ENCODE data around the gene GGACT.

GGACT gene

DNA sequence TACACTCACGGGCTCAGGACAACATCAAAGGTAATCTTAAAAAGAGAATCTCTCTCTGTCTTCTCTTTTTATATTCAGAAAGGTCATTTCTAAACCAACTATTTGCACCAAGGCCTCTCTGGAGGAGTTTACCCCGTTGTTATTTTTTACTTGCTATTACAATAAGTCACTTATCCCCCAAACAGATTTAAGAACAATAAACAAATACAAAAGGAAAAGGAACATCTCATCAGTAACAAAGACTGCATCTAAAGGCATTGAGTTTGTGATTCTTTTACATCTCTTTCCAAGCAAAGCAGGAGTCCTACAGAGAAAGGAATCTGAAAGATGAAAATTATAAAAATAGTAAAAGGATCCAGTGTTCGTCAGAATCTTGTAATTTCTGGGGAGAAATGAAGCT, 75.4 kb downstream of the GGACT start:
- no peak for DNase-seq (ENCODE audit: low read depth)

DNA sequence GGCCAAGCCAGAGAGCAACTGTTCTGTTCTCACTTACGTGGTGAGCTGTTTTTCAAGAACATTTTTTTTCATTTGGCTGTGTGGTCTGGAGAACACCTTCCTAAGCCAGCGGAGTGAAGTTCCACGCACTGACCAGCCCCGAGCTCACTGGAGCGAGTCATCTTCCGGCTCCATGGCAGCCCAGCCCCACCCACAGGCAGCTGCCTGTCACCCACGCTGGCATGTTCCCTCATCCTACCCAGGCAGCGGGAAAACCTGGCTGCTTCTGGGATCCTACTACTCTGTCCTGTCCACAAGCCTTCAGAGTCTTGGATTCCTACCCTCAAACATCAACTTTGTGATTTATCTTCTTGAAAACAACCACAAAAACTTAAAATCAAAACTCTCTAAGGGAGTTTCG, 76.2 kb downstream of the GGACT start:
- no peak for DNase-seq (ENCODE audit: low read depth)

- DNase-seq (ENCODE audit: low read depth) = no peak
Observed at GRCh38 chr13:100511466-100511865, 77.1 kb downstream of the GGACT start.

DNA sequence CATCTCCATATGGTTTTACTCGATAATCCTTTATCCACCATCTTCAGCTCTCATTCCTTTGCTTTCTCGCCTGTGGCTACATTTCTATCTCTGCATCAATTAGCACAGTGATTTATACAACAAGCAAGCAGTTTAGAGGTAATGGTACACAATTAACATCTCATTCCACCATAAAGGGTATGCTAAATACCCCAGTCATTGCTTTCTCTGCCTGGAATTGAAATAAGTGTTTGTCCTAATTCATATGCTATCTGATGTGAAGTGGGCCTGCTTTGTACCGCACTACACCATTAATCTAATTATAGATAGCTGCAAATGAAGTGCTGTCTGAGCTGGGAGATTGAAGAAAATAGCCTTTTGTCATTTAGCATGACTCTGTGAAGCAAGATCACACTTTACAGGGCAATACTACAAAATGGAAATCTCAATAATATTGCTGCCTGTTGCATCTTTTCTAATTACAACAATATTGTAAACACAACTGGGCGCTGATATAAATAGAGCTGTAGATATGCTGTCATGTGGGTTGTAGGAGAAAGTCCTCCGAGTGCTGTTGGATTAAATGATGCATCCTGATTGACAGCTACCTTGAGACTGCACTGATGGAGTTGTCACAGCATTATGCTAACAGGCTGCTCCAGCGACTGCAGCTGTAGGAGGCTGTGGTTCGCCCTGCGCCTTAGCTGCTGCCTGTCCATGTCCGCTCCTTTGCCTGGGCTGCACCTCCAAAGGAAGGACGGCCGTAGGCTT, 78.2 kb downstream of the GGACT start:
- no peak for DNase-seq (ENCODE audit: low read depth)

DNA sequence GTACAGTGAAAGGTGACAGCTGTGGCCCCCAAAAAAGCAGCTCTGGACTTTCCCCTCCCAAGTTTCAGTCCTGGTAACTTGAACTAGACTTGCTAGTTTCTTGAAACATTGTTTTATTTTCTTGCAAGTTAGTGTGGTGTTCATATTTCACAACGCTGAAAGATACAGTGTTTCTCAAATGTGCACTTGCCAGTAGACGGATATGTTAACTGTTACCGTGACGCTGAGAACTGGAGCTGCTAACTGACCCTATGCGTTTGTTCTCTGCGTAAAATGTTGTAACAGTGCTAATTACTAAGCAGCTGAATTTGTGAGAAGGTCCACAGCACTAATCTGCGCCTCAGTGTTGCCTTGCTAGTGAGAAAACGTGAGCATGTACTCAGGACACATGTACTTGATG, 79.6 kb downstream of the GGACT start:
- no peak for DNase-seq (ENCODE audit: low read depth)

GRCh38 chr13:100508455-100508854, 80.1 kb downstream of the GGACT start:
- no peak for DNase-seq (ENCODE audit: low read depth)

DNA sequence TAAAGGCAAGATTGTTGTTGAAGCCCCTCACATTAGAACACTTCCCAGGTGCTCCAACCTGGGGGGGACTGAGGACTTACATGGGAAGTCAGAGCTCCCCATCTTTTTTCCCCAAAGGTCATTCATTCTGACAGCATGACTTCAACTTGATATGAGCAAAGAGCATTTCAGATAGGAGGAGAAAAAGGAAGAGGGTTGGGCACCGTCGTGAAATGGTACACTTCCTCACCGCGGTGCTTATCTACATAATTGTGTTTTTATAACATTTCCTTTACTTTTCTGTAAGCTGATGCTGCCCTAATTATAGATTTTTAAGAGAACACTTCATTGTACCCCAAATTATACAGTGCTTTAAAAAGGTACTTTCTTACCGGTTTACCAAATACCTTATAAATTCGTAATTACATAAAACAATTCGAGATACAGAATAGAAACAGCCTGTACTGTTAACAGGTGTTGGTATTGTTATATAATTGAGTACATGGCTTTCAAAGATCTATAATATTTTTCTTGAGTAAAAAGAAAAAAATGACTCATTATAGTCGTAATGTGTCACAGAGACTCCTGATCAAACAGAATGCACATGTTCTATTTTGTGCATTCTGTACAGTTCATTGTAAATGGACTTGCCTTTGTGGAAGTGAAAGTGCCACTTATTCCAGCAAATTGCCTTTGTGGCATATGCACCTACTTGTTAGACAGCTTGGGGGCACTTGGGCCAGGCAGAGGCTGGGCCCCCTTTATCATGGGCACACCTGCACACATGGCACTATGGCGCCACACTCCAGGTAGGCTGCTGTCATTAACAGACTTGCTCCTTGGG, 81.8 kb downstream of the GGACT start:
- no peak for DNase-seq (ENCODE audit: low read depth)

- no peak for DNase-seq (ENCODE audit: low read depth)
Observed at GRCh38 chr13:100506154-100506553, 82.4 kb downstream of the GGACT start.

GRCh38 chr13:100503622-100504021, 85.0 kb downstream of the GGACT start:
- DNase-seq (ENCODE audit: low read depth) = no peak

- no peak for DNase-seq (ENCODE audit: low read depth)
Observed at GRCh38 chr13:100502446-100502845, 86.1 kb downstream of the GGACT start.

GRCh38 chr13:100497389-100497788, 91.2 kb downstream of the GGACT start:
- no peak for DNase-seq (ENCODE audit: low read depth)

DNA sequence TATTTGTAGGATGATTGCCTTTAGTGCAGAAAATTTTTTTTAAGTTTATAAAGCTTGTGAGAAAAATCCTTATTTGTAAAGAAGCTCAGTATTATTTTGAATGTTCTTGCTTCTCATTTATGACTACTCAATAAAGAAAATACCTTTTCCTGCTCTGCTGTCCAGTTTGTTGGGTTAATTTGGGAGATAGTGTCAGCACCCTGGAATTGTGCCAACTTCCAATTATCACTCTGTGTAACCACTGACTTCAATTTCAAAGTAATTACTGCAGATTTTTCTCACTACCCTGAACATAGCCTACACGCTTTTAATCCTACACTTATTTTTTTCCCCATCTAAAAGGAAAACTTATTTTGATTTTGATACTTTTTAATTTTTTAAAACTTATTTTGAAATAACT, 93.1 kb downstream of the GGACT start:
- DNase-seq (ENCODE audit: low read depth) = no peak

DNA sequence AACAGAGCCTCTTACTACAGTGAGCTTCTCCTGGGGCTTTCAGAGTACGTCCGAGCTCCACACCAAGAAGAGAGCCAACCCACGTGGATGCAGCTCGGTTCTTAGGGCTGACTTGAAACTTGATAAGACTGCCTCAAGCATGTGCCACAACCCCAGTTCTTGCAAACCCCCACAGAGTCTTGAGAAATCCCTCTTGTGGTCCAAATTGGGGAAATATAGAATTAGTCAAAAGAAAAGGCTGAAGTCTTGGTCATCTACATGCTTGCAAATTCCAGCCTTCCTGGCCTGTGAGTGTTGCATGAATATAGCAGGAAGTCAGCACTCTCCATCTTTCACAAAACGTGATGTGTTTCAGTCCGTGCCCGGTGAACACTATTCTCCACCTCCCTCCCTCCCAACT, 95.2 kb downstream of the GGACT start:
- no peak for DNase-seq (ENCODE audit: low read depth)

DNA sequence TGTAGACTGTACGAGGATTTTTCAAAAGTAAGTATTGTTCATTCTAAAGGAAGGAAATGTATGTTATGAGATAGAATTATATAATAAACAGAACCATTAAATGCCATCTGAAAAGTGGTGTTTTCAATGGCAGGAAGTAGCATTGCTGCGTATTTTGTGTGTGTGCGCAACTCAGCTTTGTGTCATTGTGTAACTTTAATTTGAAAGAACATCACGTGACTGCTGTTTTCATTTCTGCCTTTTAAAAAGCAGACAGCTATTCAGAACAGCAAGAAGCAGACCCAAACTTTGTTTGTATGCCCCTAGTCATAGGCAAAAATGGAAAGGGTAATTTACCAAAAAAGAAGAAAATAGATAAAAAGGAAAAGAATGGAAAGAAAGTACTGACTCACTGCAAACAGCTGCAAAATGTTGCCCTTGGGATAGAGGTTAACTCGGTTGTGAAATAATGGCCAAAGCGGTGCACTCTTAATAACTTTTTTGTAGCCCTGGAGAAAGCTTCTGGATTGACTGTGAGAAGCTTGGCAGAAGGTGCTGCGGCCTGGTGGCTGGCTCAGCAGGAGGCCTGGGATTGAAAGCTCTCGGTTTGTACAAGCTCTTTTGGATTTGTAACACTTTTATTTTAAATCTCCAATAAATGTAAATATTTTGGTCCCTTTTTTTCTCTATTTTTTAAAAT, 97.3 kb downstream of the GGACT start:
- no peak for DNase-seq (ENCODE audit: low read depth)

DNA sequence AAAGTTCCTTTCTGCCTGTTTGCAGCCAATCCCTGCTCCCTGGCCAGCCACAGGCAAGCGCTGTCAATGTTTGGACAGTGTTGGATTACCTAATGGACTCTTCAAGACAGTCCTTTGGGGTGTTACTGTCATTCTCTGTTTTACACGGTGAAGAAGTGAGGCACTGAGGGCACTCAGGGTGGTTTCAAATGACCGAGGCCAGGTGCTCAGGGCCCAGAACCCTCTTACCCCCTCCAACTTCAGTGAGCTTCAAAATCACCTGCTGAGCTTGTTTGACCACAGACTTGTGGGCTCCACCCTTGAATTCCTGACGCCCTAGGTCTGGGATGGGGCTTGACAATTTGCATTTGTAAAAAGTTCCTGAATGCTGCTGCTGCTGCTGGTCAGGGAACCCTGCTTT, 97.9 kb downstream of the GGACT start:
- no peak for DNase-seq (ENCODE audit: low read depth)

DNA sequence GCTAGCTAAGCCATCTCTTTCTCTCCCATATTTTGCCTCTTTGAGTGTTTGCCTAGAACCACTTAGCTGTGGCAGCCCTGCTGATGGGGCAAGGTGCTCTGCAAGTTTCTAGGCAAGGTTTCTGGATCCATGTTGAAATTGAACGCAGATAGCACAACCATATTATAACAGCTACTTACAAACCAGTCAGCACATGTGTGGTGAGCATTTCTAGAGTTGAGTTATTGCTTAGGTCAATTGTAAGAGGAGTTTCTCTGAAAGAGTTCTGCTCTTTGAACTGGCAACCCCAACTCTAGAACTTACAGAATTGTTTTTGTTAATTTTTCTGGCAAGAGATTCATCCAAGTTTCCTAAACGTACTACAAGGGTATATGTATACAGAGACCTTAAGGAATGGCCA, 103.3 kb downstream of the GGACT start:
- no peak for DNase-seq (ENCODE audit: low read depth)

DNA sequence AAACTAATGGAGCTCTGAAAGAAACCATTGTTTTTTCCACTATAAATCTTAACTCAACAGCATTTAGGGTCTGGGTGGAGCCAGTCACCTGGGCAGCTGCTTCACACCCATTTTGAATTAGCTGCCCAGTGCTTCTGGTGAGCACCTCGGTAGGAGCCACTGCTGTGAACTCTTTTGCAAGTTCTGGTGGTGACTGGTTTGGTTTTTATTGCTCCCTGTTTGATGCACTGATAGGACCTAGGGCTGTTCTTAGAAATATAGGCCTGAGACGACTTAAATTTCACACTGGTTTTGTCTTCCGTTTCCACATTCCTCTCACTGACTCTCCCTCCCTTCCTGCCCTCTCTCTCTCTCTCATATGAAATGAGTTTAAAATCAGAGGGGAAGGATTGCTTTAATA, 103.9 kb downstream of the GGACT start:
- DNase-seq (ENCODE audit: low read depth) = no peak

DNA sequence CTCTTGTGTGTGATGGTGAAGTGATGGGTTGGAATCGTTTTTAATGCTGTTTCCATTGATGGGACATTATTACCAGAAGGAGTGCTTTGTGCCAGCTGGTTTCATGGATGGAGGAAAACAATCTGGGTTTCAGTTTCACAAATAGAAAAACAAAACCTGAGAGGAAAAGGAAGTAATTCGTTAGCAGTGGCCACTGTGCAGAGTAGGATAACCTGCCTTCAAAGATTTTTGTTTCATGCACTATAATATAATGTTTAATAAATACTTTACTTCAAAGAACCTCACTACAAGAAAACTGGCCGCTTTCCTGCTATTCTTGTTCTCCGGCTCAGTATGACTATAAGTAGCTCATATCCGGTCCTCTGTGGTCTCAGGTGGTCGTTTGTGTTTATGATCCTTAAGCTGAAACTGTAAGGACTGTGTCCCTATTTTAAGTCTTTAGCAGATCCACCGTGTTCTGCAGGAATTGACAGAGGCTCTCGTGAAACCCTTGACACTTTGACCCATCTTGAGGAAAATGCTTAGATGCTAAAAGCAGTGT, 104.7 kb downstream of the GGACT start:
- DNase-seq (ENCODE audit: low read depth) = no peak

GRCh38 chr13:100483139-100483538, 105.5 kb downstream of the GGACT start:
- no peak for DNase-seq (ENCODE audit: low read depth)

DNA sequence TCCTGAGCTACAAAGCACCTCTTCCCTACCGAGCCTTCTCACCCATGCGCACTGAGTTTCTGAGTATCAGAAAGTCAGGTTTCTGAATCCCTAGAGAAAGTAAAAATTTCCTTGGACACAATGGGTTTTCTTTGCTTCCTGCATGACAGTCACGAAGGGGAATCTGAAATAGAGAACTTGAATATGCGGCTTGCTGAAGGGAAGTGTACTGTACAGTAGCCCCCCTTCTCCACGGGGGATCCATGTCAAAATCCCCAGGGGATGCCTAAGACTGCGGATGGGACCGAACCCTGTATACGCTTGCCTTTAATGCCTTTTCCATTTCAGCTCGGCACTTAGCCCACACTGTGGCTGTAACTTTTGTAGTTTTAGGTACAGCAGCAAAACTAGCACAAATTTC, 107.9 kb downstream of the GGACT start:
- no peak for DNase-seq (ENCODE audit: low read depth)
